ENCODE measurements around the gene LFNG. TPM values are rescaled to one million over a fixed set of nuclear protein-coding genes. Genes with fewer than 3 reads are reported as not detected.

LFNG gene
- total and polyA plus RNA-seq, 4 donors: 0.22 to 2.9 (median 2.6) TPM

DNA sequence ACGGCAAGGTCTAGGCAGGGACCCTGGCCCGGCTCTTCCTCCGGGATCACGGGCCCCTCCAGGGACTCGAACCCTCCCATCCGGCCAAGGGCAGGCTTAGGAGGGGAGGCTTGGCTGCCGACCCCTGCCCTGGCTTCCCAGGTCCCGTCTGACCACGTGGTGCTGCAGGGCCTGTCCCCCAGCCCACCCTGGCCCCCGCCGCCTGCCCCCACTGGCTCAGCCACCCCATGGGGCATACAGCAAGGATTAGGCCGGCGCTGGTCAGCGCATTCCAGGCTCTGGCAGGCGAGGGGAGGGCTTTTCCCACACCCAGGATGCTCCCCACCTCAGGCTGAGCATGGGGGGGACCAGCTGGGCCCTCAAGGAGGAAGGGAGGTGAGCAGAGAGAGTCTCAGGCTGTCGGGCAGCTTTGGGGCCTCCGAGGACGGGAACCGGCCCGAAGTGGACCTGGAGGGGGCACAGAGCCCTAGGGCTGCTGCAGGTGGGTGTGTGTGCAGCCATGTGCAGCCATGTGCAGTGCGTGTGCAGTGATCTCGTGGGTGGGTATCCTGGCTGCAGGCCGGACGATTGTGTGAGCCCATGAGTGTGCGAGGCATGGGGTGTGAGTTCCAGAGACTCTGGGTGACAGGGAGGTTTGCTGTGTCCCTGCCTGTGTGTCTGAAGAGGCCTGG is 42.7 kb upstream of the LFNG start:
- no peak overlapping the region for H3K4me3 ChIP-seq (ENCODE audit: low read depth in 1 of 3, low read length in 3 of 3)
- TF ChIP-seq NR2F2 (IDR thresholded peaks at IDR 0.05) (no peak), YY1 (IDR thresholded peaks at IDR 0.05) (no peak), HNF4G (IDR thresholded peaks at IDR 0.05) (no peak), RAD21 (IDR thresholded peaks at IDR 0.05) (no peak), CTCF (IDR thresholded peaks at IDR 0.05; ENCODE audit: low read depth, low read length, missing input control) (no peak), FOXA1 (IDR thresholded peaks at IDR 0.05) (no peak)
- TF ChIP-seq, protein P1, sequence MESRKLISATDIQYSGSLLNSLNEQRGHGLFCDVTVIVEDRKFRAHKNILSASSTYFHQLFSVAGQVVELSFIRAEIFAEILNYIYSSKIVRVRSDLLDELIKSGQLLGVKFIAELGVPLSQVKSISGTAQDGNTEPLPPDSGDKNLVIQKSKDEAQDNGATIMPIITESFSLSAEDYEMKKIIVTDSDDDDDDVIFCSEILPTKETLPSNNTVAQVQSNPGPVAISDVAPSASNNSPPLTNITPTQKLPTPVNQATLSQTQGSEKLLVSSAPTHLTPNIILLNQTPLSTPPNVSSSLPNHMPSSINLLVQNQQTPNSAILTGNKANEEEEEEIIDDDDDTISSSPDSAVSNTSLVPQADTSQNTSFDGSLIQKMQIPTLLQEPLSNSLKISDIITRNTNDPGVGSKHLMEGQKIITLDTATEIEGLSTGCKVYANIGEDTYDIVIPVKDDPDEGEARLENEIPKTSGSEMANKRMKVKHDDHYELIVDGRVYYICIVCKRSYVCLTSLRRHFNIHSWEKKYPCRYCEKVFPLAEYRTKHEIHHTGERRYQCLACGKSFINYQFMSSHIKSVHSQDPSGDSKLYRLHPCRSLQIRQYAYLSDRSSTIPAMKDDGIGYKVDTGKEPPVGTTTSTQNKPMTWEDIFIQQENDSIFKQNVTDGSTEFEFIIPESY (IDR thresholded peaks at IDR 0.05): no peak
- H3K4me1 ChIP-seq (ENCODE audit: control insufficient read depth in 4 of 4, insufficient read depth in 4 of 4, low read length in 3 of 4): peaks cover 0 to 13% (median 10%) of the 10 kb centered on the region in 4 donors
- H3K27ac ChIP-seq (ENCODE audit: low read depth in 1 of 2, low read length in 2 of 2): no peak overlapping the region
- H3K36me3 ChIP-seq (ENCODE audit: control insufficient read depth in 4 of 4, insufficient read depth in 3 of 4, low read depth in 1 of 4, low read length in 3 of 4): no peaks in the 10 kb centered on the region
- no peak overlapping the region for H3K9ac ChIP-seq (ENCODE audit: low read depth in 1 of 2, low read length in 2 of 2)
- H3K27me3 ChIP-seq (ENCODE audit: control insufficient read depth in 4 of 4, insufficient read depth in 4 of 4, low read length in 3 of 4): no peaks in the 10 kb centered on the region
- H3K9me3 ChIP-seq (ENCODE audit: control insufficient read depth in 4 of 4, low read length in 3 of 4): no peaks in the 10 kb centered on the region
- DNase-seq (ENCODE audit: low spot score): no peak
- 71% methylated on average over 25 of the region's 25 CpGs for WGBS

- H3K9ac ChIP-seq (ENCODE audit: low read depth in 1 of 2, low read length in 2 of 2): no peak overlapping the region
- 31% methylated on average over 34 of the region's 34 CpGs for WGBS
- H3K4me1 ChIP-seq (ENCODE audit: control insufficient read depth in 4 of 4, insufficient read depth in 4 of 4, low read length in 3 of 4): peaks cover 0 to 13% (median 10%) of the 10 kb centered on the region in 4 donors
- no peak overlapping the region for H3K4me3 ChIP-seq (ENCODE audit: low read depth in 1 of 3, low read length in 3 of 3)
- peak; percentile 73 to 84 for TF ChIP-seq RAD21 (IDR thresholded peaks at IDR 0.05)
- TF ChIP-seq JUND (IDR thresholded peaks at IDR 0.05): no peak
- TF ChIP-seq EGR1 (IDR thresholded peaks at IDR 0.05; ENCODE audit: low read depth in 2 of 2): no peak
- peak; percentile 58 for TF ChIP-seq CTCF (IDR thresholded peaks at IDR 0.05; ENCODE audit: low read depth, low read length, missing input control)
- H3K9me3 ChIP-seq (ENCODE audit: control insufficient read depth in 4 of 4, low read length in 3 of 4): peaks cover 0 to 2% (median under 1%) of the 10 kb centered on the region in 4 donors
- no peak for DNase-seq (ENCODE audit: low spot score)
- H3K27ac ChIP-seq (ENCODE audit: low read depth in 1 of 2, low read length in 2 of 2): no peak overlapping the region
- no peaks in the 10 kb centered on the region for H3K27me3 ChIP-seq (ENCODE audit: control insufficient read depth in 4 of 4, insufficient read depth in 4 of 4, low read length in 3 of 4)
- H3K36me3 ChIP-seq (ENCODE audit: control insufficient read depth in 4 of 4, insufficient read depth in 3 of 4, low read depth in 1 of 4, low read length in 3 of 4): no peaks in the 10 kb centered on the region
Measured at GRCh38 chr7:2477447-2478398, 41.9 kb upstream of the LFNG start.
